ENCODE measurements around the gene NFKBIB.

GRCh38 chr19:38910488-38910887, 10.7 kb downstream of the NFKBIB start:
- TF ChIP-seq CTCF (IDR thresholded peaks at IDR 0.05) (no peak), EP300 (IDR thresholded peaks at IDR 0.05) (no peak)
